Stomach (tissue), 9 donors: ENCODE data around the gene NRTN. TPM values are rescaled to one million over a fixed set of nuclear protein-coding genes. Genes with fewer than 3 reads are reported as not detected.

ENCODE experiments used
- DNase-seq, 2 donors: peaks; one replicate each; pipeline versions ENCODE4 v3.0.0 to v3.0.0-alpha.2; 2013 to 2019
- H3K27ac ChIP-seq, 5 donors: fragments of 200-600 bp in 4 of 5; sonication (generic) in 4 of 5; one replicate each; pipeline ENCODE4 v1.5.1; 2013 to 2019; ENCODE audit warnings: mild to moderate bottlenecking in 1 of 5, moderate library complexity in 1 of 5
- H3K27me3 ChIP-seq, 3 donors: fragments of 200-600 bp; sonication (generic); one replicate each; pipeline ENCODE4 v1.5.1; 2017 to 2019; ENCODE audit warnings: mixed run types in 1 of 3
- H3K36me3 ChIP-seq, 4 donors: fragments of 200-600 bp; sonication (generic); 1 replicate in 3 of 4; 2 replicates in 1 of 4; pipeline ENCODE4 v1.5.1; 2016 to 2019
- H3K4me1 ChIP-seq, 4 donors: fragments of 200-600 bp; sonication (generic); one replicate each; pipeline ENCODE4 v1.5.1; 2016 to 2019
- H3K4me3 ChIP-seq, 4 donors: fragments of 200-600 bp; sonication (generic) in 3 of 4; one replicate each; pipeline ENCODE4 v1.5.1; 2016 to 2019; ENCODE audit warnings: mild to moderate bottlenecking in 1 of 4
- H3K9me3 ChIP-seq, 4 donors: fragments of 200-600 bp; sonication (generic); one replicate each; pipeline ENCODE4 v1.5.1; 2016 to 2019
- CTCF ChIP-seq, 7 experiments: fragments of 450-650 bp in 4 of 7; fragments of 200-600 bp in 3 of 7; sonication (generic) in 3 of 7; IDR thresholded peaks; one replicate each; pipeline ENCODE4 v1.5.1; 2016 to 2019; ENCODE audit warnings: antibody characterized with exemption in 7 of 7, control low read depth in 2 of 7, mild to moderate bottlenecking in 1 of 7
- EP300 ChIP-seq: sonication (generic); formaldehyde crosslinking; IDR thresholded peaks from one replicate; pipeline ENCODE4 v1.6.1; 2017; ENCODE audit warnings: antibody characterized with exemption
- POLR2A ChIP-seq, 4 donors: fragments of 450-650 bp; IDR thresholded peaks; one replicate each; pipeline ENCODE4 v1.6.1; 2016; ENCODE audit warnings: antibody characterized with exemption in 4 of 4, control low read depth in 2 of 4, mild to moderate bottlenecking in 1 of 4, moderate library complexity in 1 of 4
- POLR2AphosphoS5 ChIP-seq, 3 donors: sonication (generic); formaldehyde crosslinking; IDR thresholded peaks; one replicate each; pipeline ENCODE4 v1.6.1; 2016; ENCODE audit warnings: antibody characterized with exemption in 3 of 3
- WGBS, 5 donors: extraction: QIAGEN DNeasy Blood & Tissue Kit in 3 of 5; methylation state at CpG; one replicate each; pipeline versions ENCODE4 v1.1.5 to v1.1.7; 2013 to 2018; 5-methylcytosine and 5-hydroxymethylcytosine counted together
- intact Hi-C: fragments of 100-400 bp; cut with DNase I; formaldehyde crosslinking; loops from one replicate; pipeline ENCODE4 v1.15.1; 2023; ENCODE audit warnings: low total_unique reads
- polyA plus RNA-seq, 3 donors: library from polyadenylated mRNA; stranded (reverse); fragments of 200-250 nt; gene quantifications; one replicate each; pipeline ENCODE4 v1.2.3, GENCODE V29; 2013
- total RNA-seq, 5 donors: library from RNA; depleted of rRNA; stranded (reverse); fragments of >200 nt; gene quantifications; one replicate each; pipeline versions ENCODE4 v1.1.0 to v1.2.3, GENCODE V29; 2014 to 2016
- donor health status: healthy with polysubstance abuse.
- donor health status: Bipolar disorder and iron deficiency.
- donor health status: healthy.

NRTN gene
- total and polyA plus RNA-seq, 8 donors: 0.92 to 7.1 (median 3.8) TPM; not detected in 2

DNA sequence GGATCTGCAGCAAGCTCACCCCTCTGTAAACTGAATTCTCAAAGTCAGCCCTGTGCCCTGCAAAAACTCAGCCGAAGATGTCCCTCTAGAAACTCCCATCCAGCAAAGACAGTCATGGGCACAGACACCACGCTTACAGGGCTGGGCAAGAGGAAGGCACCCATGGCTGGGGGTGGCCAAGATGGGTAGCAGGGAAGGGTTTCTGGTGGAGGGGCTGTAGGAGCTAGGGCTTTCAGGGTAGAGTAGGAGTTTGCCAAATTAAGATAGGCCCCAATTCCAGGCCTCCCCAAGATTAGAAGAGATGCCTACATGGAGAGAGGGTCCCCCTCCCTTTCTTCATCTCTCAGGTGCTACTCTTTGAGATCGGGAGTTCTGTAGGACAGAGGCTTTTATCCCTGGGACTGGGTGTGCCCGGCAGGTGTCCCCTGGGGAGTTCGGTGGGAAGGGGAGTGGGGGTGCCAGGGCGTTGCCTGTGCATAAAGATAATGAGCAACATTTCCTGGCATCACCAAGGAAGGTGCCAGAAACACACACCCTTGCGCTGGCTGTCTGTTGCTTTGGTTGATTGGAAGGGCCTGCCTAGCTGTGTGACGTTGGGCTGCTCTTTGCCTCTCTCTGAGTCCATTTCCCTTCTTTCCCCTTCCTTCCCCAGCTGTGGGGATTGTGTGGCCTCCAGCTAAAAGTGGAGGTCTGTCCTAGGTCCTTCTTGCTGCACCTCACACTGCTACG, 9.4 kb downstream of the NRTN start:
- peaks cover 0 to 6% (median 0%) of the 10 kb centered on the region in 4 donors for H3K36me3 ChIP-seq
- no peak overlapping the region for H3K4me3 ChIP-seq
- no peak overlapping the region for H3K27ac ChIP-seq
- WGBS, 5 donors: 58 to 70% (median 65%) methylated on average over 9 of the region's 9 CpGs
- H3K27me3 ChIP-seq: no peaks in the 10 kb centered on the region
- DNase-seq: no peak
- TF ChIP-seq EP300 (no peak), POLR2AphosphoS5 (IDR thresholded peaks at IDR 0.05) (no peak), POLR2A (IDR thresholded peaks at IDR 0.05) (no peak), CTCF (IDR thresholded peaks at IDR 0.05) (no peak)
- peaks cover 0 to 8% (median 0%) of the 10 kb centered on the region in 4 donors for H3K4me1 ChIP-seq
- intact Hi-C loops: no loop called here
- no peaks in the 10 kb centered on the region for H3K9me3 ChIP-seq

DNA sequence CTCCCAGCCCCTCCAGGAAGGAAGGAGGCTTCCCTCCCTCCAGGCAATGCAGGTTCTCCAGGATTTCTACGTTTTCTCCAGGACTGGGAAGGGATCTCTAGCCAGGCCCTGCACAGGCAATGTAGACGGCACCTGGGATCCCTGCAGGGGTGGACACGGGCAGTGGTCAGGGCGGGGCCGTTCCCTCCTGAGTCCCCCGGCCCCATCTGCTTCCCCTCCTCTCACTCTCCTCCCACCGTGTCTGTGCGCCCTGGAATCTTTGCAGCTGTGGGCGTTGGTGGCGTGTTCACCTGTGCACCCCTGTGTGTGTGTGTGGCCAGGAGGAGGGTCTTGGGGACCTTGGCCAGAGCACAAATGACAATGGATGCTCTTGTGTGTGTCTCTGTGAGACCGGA, 10.0 kb downstream of the NRTN start:
- Histone ChIP-seq H3K36me3 (peaks cover 0 to 6% (median 0%) of the 10 kb centered on the region in 4 donors), H3K9me3 (no peaks in the 10 kb centered on the region), H3K4me3 (no peak overlapping the region), H3K27me3 (no peaks in the 10 kb centered on the region), H3K27ac (no peak overlapping the region), H3K4me1 (peaks cover 0 to 8% (median 0%) of the 10 kb centered on the region in 4 donors)
- 49 to 67% (median 56%) methylated on average over 11 of the region's 11 CpGs for WGBS, 5 donors
- TF ChIP-seq POLR2A (IDR thresholded peaks at IDR 0.05) (no peak), CTCF (IDR thresholded peaks at IDR 0.05) (no peak), EP300 (no peak), POLR2AphosphoS5 (IDR thresholded peaks at IDR 0.05) (no peak)
- intact Hi-C loops: no loop called here
- DNase-seq: no peak

GRCh38 chr19:5817218-5817617, 12.4 kb downstream of the NRTN start:
- intact Hi-C loops: no loop called here
- no peak overlapping the region for H3K27ac ChIP-seq

GRCh38 chr19:5818594-5818993, 13.7 kb downstream of the NRTN start:
- H3K4me1 ChIP-seq: peaks cover 10 to 28% (median 11%) of the 10 kb centered on the region in 4 donors
- peak in 1 of 2 donors; percentile 81 for DNase-seq
- WGBS, 5 donors: 30 to 59% (median 42%) methylated on average over 4 to 10 of the region's 10 CpGs
- intact Hi-C loops: no loop called here
- no peaks in the 10 kb centered on the region for H3K36me3 ChIP-seq
- no peak overlapping the region for H3K4me3 ChIP-seq
- TF ChIP-seq POLR2A (IDR thresholded peaks at IDR 0.05) (no peak), POLR2AphosphoS5 (IDR thresholded peaks at IDR 0.05) (no peak)
- no peaks in the 10 kb centered on the region for H3K9me3 ChIP-seq
- H3K27ac ChIP-seq: no peak overlapping the region
- H3K27me3 ChIP-seq: no peaks in the 10 kb centered on the region

More at GRCh38 chr19:5817218-5817617, 12.4 kb downstream of the NRTN start:
- Histone ChIP-seq H3K27me3 (no peaks in the 10 kb centered on the region), H3K36me3 (peaks cover 0 to 6% (median 0%) of the 10 kb centered on the region in 4 donors), H3K4me3 (no peak overlapping the region), H3K4me1 (peaks cover 5 to 15% (median 6%) of the 10 kb centered on the region in 4 donors), H3K9me3 (no peaks in the 10 kb centered on the region)
- DNase-seq: no peak
- TF ChIP-seq POLR2AphosphoS5 (IDR thresholded peaks at IDR 0.05) (no peak), POLR2A (IDR thresholded peaks at IDR 0.05) (no peak), EP300 (no peak)
- 90 to 97% (median 94%) methylated on average over 2 of the region's 2 CpGs for WGBS, 5 donors

- DNase-seq: peak in 1 of 2 donors; percentile 12
- H3K4me1 ChIP-seq: peaks cover 10 to 28% (median 11%) of the 10 kb centered on the region in 4 donors
- no peak overlapping the region for H3K4me3 ChIP-seq
- intact Hi-C loops: no loop called here
- no peak overlapping the region for H3K27ac ChIP-seq
- no peaks in the 10 kb centered on the region for H3K36me3 ChIP-seq
- WGBS, 5 donors: 43 to 75% (median 63%) methylated on average over 6 of the region's 6 CpGs
- no peaks in the 10 kb centered on the region for H3K9me3 ChIP-seq
- H3K27me3 ChIP-seq: no peaks in the 10 kb centered on the region
- TF ChIP-seq POLR2AphosphoS5 (IDR thresholded peaks at IDR 0.05) (no peak), CTCF (IDR thresholded peaks at IDR 0.05) (no peak), EP300 (no peak), POLR2A (IDR thresholded peaks at IDR 0.05) (no peak)
Observed at GRCh38 chr19:5820785-5821184, 15.9 kb downstream of the NRTN start.
